HG02973 (cell line): ENCODE results near the gene ABHD17B.

ENCODE experiments used
- ATAC-seq: cut with Tn5 transposase; IDR thresholded peaks from one replicate; pipeline ENCODE4 v1.9.1; 2021; ENCODE audit warnings: moderate library complexity; ENCODE audit not compliant: unreplicated experiment

Gene ABHD17B

GRCh38 chr9:71879644-71880174 lies 31.3 kb downstream of the ABHD17B start:
- no peak for ATAC-seq

- no peak for ATAC-seq
Observed at GRCh38 chr9:71878327-71879274, 32.4 kb downstream of the ABHD17B start.

- no peak for ATAC-seq
Observed at GRCh38 chr9:71876829-71877228, 34.2 kb downstream of the ABHD17B start.

- no peak for ATAC-seq
Observed at GRCh38 chr9:71876106-71876505, 34.9 kb downstream of the ABHD17B start.

GRCh38 chr9:71875345-71875744 lies 35.6 kb downstream of the ABHD17B start:
- ATAC-seq = no peak

- no peak for ATAC-seq
Observed at GRCh38 chr9:71863631-71864030, 47.4 kb downstream of the ABHD17B start.

GRCh38 chr9:71861618-71862017 lies 49.4 kb downstream of the ABHD17B start:
- ATAC-seq = no peak

- no peak for ATAC-seq
Observed at GRCh38 chr9:71859939-71860338, 51.1 kb downstream of the ABHD17B start.

GRCh38 chr9:71858812-71859211 lies 52.2 kb downstream of the ABHD17B start:
- peak; percentile 81 for ATAC-seq

GRCh38 chr9:71858102-71858798 lies 52.7 kb downstream of the ABHD17B start:
- no peak for ATAC-seq

GRCh38 chr9:71857159-71857558 lies 53.8 kb downstream of the ABHD17B start:
- no peak for ATAC-seq

GRCh38 chr9:71854811-71855210 lies 56.2 kb downstream of the ABHD17B start:
- ATAC-seq = no peak

- no peak for ATAC-seq
Observed at GRCh38 chr9:71853084-71853483, 57.9 kb downstream of the ABHD17B start.

GRCh38 chr9:71850996-71851395 lies 60.0 kb downstream of the ABHD17B start:
- ATAC-seq = no peak

- no peak for ATAC-seq
Observed at GRCh38 chr9:71847892-71848291, 63.1 kb downstream of the ABHD17B start.

GRCh38 chr9:71844808-71845207 lies 66.2 kb downstream of the ABHD17B start:
- ATAC-seq = no peak

GRCh38 chr9:71839668-71840067 lies 71.3 kb downstream of the ABHD17B start:
- no peak for ATAC-seq

GRCh38 chr9:71835596-71835995 lies 75.4 kb downstream of the ABHD17B start:
- ATAC-seq = no peak

GRCh38 chr9:71830929-71831328 lies 80.1 kb downstream of the ABHD17B start:
- ATAC-seq = no peak

GRCh38 chr9:71830153-71830552 lies 80.8 kb downstream of the ABHD17B start:
- no peak for ATAC-seq

GRCh38 chr9:71826279-71826678 lies 84.7 kb downstream of the ABHD17B start:
- ATAC-seq = no peak

GRCh38 chr9:71824257-71824656 lies 86.7 kb downstream of the ABHD17B start:
- no peak for ATAC-seq
